HG03442 (cell line): ENCODE measurements around the gene PPAN.
A peak's percentile ranks its signal among the peaks of the same experiment; 100 is the strongest.

Experiments
- ATAC-seq: cut with Tn5 transposase; IDR thresholded peaks from one replicate; pipeline ENCODE4 v1.9.1; 2021; ENCODE audit warnings: mild to moderate bottlenecking, moderate library complexity; ENCODE audit not compliant: unreplicated experiment

Gene PPAN

GRCh38 chr19:10106100-10106936 lies at the start of gene PPAN:
PPAN (plus strand) TSS chr19:10106362; CDS start chr19:10106395, 33 bp downstream.
- peak; percentile 45 for ATAC-seq

- no peak for ATAC-seq
Measured at GRCh38 chr19:10061717-10062310, 44.3 kb upstream of the PPAN start.

- ATAC-seq: no peak
Measured at GRCh38 chr19:10068205-10068604, 38.0 kb upstream of the PPAN start.

- no peak for ATAC-seq
Measured at GRCh38 chr19:10069046-10069445, 37.1 kb upstream of the PPAN start.

GRCh38 chr19:10070730-10071446 lies 35.3 kb upstream of the PPAN start:
- no peak for ATAC-seq

GRCh38 chr19:10074153-10074552 lies 32.0 kb upstream of the PPAN start:
- no peak for ATAC-seq

- no peak for ATAC-seq
Measured at GRCh38 chr19:10076535-10076934, 29.6 kb upstream of the PPAN start.

GRCh38 chr19:10078329-10078728 lies 27.8 kb upstream of the PPAN start:
- ATAC-seq: no peak

- no peak for ATAC-seq
Measured at GRCh38 chr19:10079031-10079453, 27.1 kb upstream of the PPAN start.

GRCh38 chr19:10083911-10084310 lies 22.3 kb upstream of the PPAN start:
- no peak for ATAC-seq

GRCh38 chr19:10084803-10085202 lies 21.4 kb upstream of the PPAN start:
- no peak for ATAC-seq

GRCh38 chr19:10085641-10086590 lies 20.2 kb upstream of the PPAN start, which contains the start of gene SHFL:
SHFL (plus strand) TSS chr19:10086317; CDS start chr19:10086428, 111 bp downstream.
- ATAC-seq: peak; percentile 82

- ATAC-seq: no peak
Measured at GRCh38 chr19:10086591-10087192, 19.5 kb upstream of the PPAN start.

GRCh38 chr19:10087296-10088061 lies 18.7 kb upstream of the PPAN start:
- ATAC-seq: no peak

- no peak for ATAC-seq
Measured at GRCh38 chr19:10088949-10089554, 17.1 kb upstream of the PPAN start.

GRCh38 chr19:10089801-10090375 lies 16.3 kb upstream of the PPAN start:
- no peak for ATAC-seq

GRCh38 chr19:10091370-10091687 lies 14.8 kb upstream of the PPAN start:
- no peak for ATAC-seq

- ATAC-seq: no peak
Measured at GRCh38 chr19:10091895-10092641, 14.1 kb upstream of the PPAN start.
